ENCODE measurements around the gene FREM1. TPM values are rescaled to one million over a fixed set of nuclear protein-coding genes. Genes with fewer than 3 reads are reported as not detected.

Gene FREM1
- total and polyA plus RNA-seq, 2 of the 4 experiments (the other 2 are of a cell fraction), result under 0.01 TPM; not detected in 1

DNA sequence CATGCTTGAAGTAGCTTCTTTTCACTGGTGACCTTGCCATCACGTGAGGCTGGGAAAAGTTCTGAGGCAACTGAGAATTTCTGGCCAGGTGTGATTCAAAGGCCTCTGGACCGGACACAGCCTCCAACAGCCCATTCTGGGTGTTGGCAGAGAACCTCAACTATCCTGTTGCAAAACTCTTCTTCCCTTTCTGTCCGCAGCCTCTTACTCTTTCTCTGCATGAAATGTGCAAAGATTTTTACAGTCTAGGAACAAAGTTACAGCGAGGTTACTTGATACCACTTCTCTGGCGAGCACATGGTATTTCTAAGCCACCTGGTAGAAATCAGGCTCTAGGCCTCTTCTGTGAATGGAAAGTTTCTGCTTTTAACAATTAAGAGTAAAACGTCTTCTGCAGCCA, 79.2 kb downstream of the FREM1 start:
- no peaks in the 10 kb centered on the region for H4K20me1 ChIP-seq (ENCODE audit: insufficient read depth, low read length)
- POLR2A ChIA-PET (ENCODE audit: unreplicated experiment), result interaction anchor here (0.6 kb wide), 1 partner anchor 1990 kb away, joined by 4 read pairs; no protein-coding TSS in a partner anchor
- no peak overlapping the region for H3K23ac ChIP-seq (ENCODE audit: low read depth, low read length)
- H3K14ac ChIP-seq (replicated peaks; ENCODE audit: low read depth, low read length), result no peak overlapping the region
- no peak for DNase-seq
- H3K79me1 ChIP-seq (ENCODE audit: low read depth in 1 of 2, low read length in 2 of 2), result no peaks in the 10 kb centered on the region
- no peaks in the 10 kb centered on the region for H3K27me3 ChIP-seq (ENCODE audit: control insufficient read depth, insufficient read depth, low read length)
- H2AK5ac ChIP-seq (ENCODE audit: low read depth, low read length), result no peak overlapping the region
- no peak overlapping the region for H2BK5ac ChIP-seq (ENCODE audit: low read depth, low read length, poor library complexity, severe bottlenecking)
- H4K91ac ChIP-seq (ENCODE audit: insufficient read depth, low read depth, low read length), result no peak overlapping the region
- no peak overlapping the region for H3K4me3 ChIP-seq (ENCODE audit: insufficient read depth, low read depth, low read length)
- in situ Hi-C loops (cut with MboI; ENCODE audit: low sequenced_read_pairs), result loop anchor here (25.0 kb wide), 1 partner anchor 306 kb away; no protein-coding TSS in a partner anchor
- no peak overlapping the region for H4K5ac ChIP-seq (ENCODE audit: low read depth, low read length)
- H3K4me1 ChIP-seq (ENCODE audit: control insufficient read depth, insufficient read depth, low read length), result no peaks in the 10 kb centered on the region
- H3K9ac ChIP-seq (ENCODE audit: low read depth, low read length), result no peak overlapping the region
- no peak overlapping the region for H2BK15ac ChIP-seq (ENCODE audit: low read depth, low read length)
- H3K56ac ChIP-seq (ENCODE audit: extremely low read depth, insufficient read depth, low read length), result no peak overlapping the region
- H3K4me2 ChIP-seq (ENCODE audit: low read depth, low read length), result no peak overlapping the region
- ATAC-seq (ENCODE audit: low read depth), result no peak
- H3K4ac ChIP-seq (ENCODE audit: low read depth, low read length), result no peak overlapping the region
- no peak overlapping the region for H2BK20ac ChIP-seq (ENCODE audit: low read depth, low read length)
- BruUV-seq (replicated peaks), result no TSS peak
- dilution Hi-C loops (cut with HindIII; ENCODE audit: low sequenced_read_pairs, unreplicated experiment), result no loop called here
- intact Hi-C loops (cut with micrococcal nuclease), result no loop called here
- H3K9me3 ChIP-seq (ENCODE audit: control insufficient read depth, insufficient read depth, low read length), result no peaks in the 10 kb centered on the region
- no peak overlapping the region for H2BK120ac ChIP-seq (ENCODE audit: low read depth, low read length)
- 63% methylated on average over 2 of the region's 6 CpGs; no CpG with 5 or more reads in 1 of the 2 experiments for WGBS, 2 experiments (ENCODE audit: extremely low coverage in 2 of 2, insufficient read length in 1 of 2)
- no peaks in the 10 kb centered on the region for H3K36me3 ChIP-seq (ENCODE audit: control insufficient read depth, insufficient read depth, low read length)
- H3K9me1 ChIP-seq (ENCODE audit: insufficient read depth, low read length), result no peaks in the 10 kb centered on the region
- no peak overlapping the region for H2AK9ac ChIP-seq (replicated peaks; ENCODE audit: low read depth, low read length, poor library complexity)
- no peak overlapping the region for H3K18ac ChIP-seq (ENCODE audit: low read depth, low read length)
- CTCF ChIA-PET, result no interaction called here
- H2AFZ ChIP-seq (replicated peaks; ENCODE audit: low read length, poor library complexity), result no peak overlapping the region
- no peak for TF ChIP-seq SMC3 (IDR thresholded peaks at IDR 0.05; ENCODE audit: low read depth, low read length)
- no peak for TF ChIP-seq RCOR1 (IDR thresholded peaks at IDR 0.05; ENCODE audit: insufficient replicate concordance, low read length)
- no peak for TF ChIP-seq RFX5 (IDR thresholded peaks at IDR 0.05; ENCODE audit: low read depth, low read length)
- TF ChIP-seq, protein P1, sequence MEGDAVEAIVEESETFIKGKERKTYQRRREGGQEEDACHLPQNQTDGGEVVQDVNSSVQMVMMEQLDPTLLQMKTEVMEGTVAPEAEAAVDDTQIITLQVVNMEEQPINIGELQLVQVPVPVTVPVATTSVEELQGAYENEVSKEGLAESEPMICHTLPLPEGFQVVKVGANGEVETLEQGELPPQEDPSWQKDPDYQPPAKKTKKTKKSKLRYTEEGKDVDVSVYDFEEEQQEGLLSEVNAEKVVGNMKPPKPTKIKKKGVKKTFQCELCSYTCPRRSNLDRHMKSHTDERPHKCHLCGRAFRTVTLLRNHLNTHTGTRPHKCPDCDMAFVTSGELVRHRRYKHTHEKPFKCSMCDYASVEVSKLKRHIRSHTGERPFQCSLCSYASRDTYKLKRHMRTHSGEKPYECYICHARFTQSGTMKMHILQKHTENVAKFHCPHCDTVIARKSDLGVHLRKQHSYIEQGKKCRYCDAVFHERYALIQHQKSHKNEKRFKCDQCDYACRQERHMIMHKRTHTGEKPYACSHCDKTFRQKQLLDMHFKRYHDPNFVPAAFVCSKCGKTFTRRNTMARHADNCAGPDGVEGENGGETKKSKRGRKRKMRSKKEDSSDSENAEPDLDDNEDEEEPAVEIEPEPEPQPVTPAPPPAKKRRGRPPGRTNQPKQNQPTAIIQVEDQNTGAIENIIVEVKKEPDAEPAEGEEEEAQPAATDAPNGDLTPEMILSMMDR (conservative IDR thresholded peaks at IDR 0.05; ENCODE audit: low read depth, low read length), result no peak
- TF ChIP-seq NFE2L2 (IDR thresholded peaks at IDR 0.05; ENCODE audit: low read depth, low read length), result no peak
- no peak for TF ChIP-seq FOS (IDR thresholded peaks at IDR 0.05; ENCODE audit: low read depth, low read length)
- TF ChIP-seq POLR2A (IDR thresholded peaks at IDR 0.05; ENCODE audit: low read depth, low read length), result no peak
- TF ChIP-seq, protein P2, sequence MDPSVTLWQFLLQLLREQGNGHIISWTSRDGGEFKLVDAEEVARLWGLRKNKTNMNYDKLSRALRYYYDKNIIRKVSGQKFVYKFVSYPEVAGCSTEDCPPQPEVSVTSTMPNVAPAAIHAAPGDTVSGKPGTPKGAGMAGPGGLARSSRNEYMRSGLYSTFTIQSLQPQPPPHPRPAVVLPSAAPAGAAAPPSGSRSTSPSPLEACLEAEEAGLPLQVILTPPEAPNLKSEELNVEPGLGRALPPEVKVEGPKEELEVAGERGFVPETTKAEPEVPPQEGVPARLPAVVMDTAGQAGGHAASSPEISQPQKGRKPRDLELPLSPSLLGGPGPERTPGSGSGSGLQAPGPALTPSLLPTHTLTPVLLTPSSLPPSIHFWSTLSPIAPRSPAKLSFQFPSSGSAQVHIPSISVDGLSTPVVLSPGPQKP (IDR thresholded peaks at IDR 0.05; ENCODE audit: borderline replicate concordance, low read depth, low read length), result no peak
- TF ChIP-seq MAFK (IDR thresholded peaks at IDR 0.05; ENCODE audit: low read depth, low read length), result no peak
- TF ChIP-seq MXI1 (IDR thresholded peaks at IDR 0.05; ENCODE audit: borderline replicate concordance, low read depth, low read length), result no peak
- no peak for TF ChIP-seq BHLHE40 (IDR thresholded peaks at IDR 0.05; ENCODE audit: low read depth, low read length)
- TF ChIP-seq CHD1 (IDR thresholded peaks at IDR 0.05; ENCODE audit: low read depth, low read length), result no peak
- TF ChIP-seq MAZ (IDR thresholded peaks at IDR 0.05; ENCODE audit: borderline replicate concordance, low read depth, low read length), result no peak
- TF ChIP-seq CEBPB (IDR thresholded peaks at IDR 0.05; ENCODE audit: low read depth, low read length), result no peak
- TF ChIP-seq, protein P3, sequence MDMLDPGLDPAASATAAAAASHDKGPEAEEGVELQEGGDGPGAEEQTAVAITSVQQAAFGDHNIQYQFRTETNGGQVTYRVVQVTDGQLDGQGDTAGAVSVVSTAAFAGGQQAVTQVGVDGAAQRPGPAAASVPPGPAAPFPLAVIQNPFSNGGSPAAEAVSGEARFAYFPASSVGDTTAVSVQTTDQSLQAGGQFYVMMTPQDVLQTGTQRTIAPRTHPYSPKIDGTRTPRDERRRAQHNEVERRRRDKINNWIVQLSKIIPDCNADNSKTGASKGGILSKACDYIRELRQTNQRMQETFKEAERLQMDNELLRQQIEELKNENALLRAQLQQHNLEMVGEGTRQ (IDR thresholded peaks at IDR 0.05; ENCODE audit: low read depth, low read length), result no peak
- TF ChIP-seq RAD21 (IDR thresholded peaks at IDR 0.05; ENCODE audit: low read length), result no peak
- H4K8ac ChIP-seq (ENCODE audit: low read depth in 2 of 2, low read length in 2 of 2), result no peak overlapping the region
- no peak overlapping the region for H3K27ac ChIP-seq (ENCODE audit: insufficient read depth, low read length)

Measured in IMR-90 (cell line).